GM12878 (cell line): ENCODE data around the gene UST.

Experiments used
- CBX3 ChIP-seq: fragments of 200-600 bp; sonication (generic); IDR thresholded peaks from 2 replicates; pipeline ENCODE4 v1.6.1; 2016; ENCODE audit warnings: low read depth, borderline replicate concordance
- CHD1 ChIP-seq: IDR thresholded peaks from 2 replicates; pipeline ENCODE4 v1.6.1; 2012; ENCODE audit warnings: low read depth, low read length, improper control_type of control experiment
- CHD2 ChIP-seq: IDR thresholded peaks from 2 replicates; pipeline ENCODE4 v1.6.1; 2011; ENCODE audit warnings: low read depth, low read length, improper control_type of control experiment, borderline replicate concordance
- EGR1 ChIP-seq, 2 experiments: IDR thresholded peaks; 1 replicate in 1 of 2; 2 replicates in 1 of 2; pipeline ENCODE4 v1.6.1; 2011 to 2012; ENCODE audit warnings: low read depth in 2 of 2, low read length in 2 of 2, borderline replicate concordance in 1 of 2, mild to moderate bottlenecking in 1 of 2, moderate library complexity in 1 of 2
- JUNB ChIP-seq: IDR thresholded peaks from 2 replicates; pipeline ENCODE4 v1.6.1; 2016; ENCODE audit warnings: antibody characterized with exemption, mild to moderate bottlenecking
- KLF5 ChIP-seq: fragments of 450-650 bp; IDR thresholded peaks from 2 replicates; pipeline ENCODE4 v1.6.1; 2014; ENCODE audit warnings: mild to moderate bottlenecking; ENCODE audit not compliant: partially characterized antibody
- MYB ChIP-seq: fragments of 150-350 bp; IDR thresholded peaks from 2 replicates; pipeline ENCODE4 v1.6.1; 2014; ENCODE audit warnings: mild to moderate bottlenecking, low read depth, low read length, borderline replicate concordance
- NRF1 ChIP-seq: conservative IDR thresholded peaks from 2 replicates; pipeline ENCODE4 v1.6.1; 2011; ENCODE audit warnings: mild to moderate bottlenecking, low read depth, low read length, improper control_type of control experiment
- POLR2AphosphoS5 ChIP-seq: IDR thresholded peaks from 2 replicates; pipeline ENCODE4 v1.6.1; 2011; ENCODE audit warnings: mild to moderate bottlenecking, low read length, inconsistent platforms
- TARDBP ChIP-seq: IDR thresholded peaks from 2 replicates; pipeline ENCODE4 v1.6.1; 2016; ENCODE audit warnings: borderline replicate concordance
- YY1 ChIP-seq: IDR thresholded peaks from 2 replicates; pipeline ENCODE4 v1.6.1; 2011; ENCODE audit warnings: low read depth, mild to moderate bottlenecking, low read length
- TF ChIP-seq, protein P1 (sequence below), 3 experiments: IDR thresholded peaks in 2 of 3; conservative IDR thresholded peaks in 1 of 3; 2 replicates each; pipeline ENCODE4 v1.5.1; 2011; ENCODE audit warnings: low read depth in 3 of 3, low read length in 3 of 3, mild to moderate bottlenecking in 3 of 3, control low read depth in 2 of 3, moderate library complexity in 2 of 3, inconsistent platforms in 1 of 3, mixed read lengths in 1 of 3; ENCODE audit not compliant: control insufficient read depth in 2 of 3, insufficient read depth in 1 of 3; ENCODE audit errors: extremely low read depth in 1 of 3

GRCh38 chr6:149007846-149008245 lies 261.0 kb downstream of the UST start:
- no peak for TF ChIP-seq EGR1 (IDR thresholded peaks at IDR 0.05; ENCODE audit: borderline replicate concordance in 1 of 2, low read depth in 2 of 2, low read length in 2 of 2)
- TF ChIP-seq, protein P1, sequence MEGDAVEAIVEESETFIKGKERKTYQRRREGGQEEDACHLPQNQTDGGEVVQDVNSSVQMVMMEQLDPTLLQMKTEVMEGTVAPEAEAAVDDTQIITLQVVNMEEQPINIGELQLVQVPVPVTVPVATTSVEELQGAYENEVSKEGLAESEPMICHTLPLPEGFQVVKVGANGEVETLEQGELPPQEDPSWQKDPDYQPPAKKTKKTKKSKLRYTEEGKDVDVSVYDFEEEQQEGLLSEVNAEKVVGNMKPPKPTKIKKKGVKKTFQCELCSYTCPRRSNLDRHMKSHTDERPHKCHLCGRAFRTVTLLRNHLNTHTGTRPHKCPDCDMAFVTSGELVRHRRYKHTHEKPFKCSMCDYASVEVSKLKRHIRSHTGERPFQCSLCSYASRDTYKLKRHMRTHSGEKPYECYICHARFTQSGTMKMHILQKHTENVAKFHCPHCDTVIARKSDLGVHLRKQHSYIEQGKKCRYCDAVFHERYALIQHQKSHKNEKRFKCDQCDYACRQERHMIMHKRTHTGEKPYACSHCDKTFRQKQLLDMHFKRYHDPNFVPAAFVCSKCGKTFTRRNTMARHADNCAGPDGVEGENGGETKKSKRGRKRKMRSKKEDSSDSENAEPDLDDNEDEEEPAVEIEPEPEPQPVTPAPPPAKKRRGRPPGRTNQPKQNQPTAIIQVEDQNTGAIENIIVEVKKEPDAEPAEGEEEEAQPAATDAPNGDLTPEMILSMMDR (IDR thresholded peaks at IDR 0.05 in 2 of 3, conservative IDR thresholded peaks at IDR 0.05 in 1 of 3; ENCODE audit: control insufficient read depth in 2 of 3, extremely low read depth in 1 of 3, insufficient read depth in 1 of 3, low read depth in 3 of 3, low read length in 3 of 3) = no peak
- TF ChIP-seq CHD1 = no peak
- TF ChIP-seq POLR2AphosphoS5 = no peak
- no peak for TF ChIP-seq MYB
- TF ChIP-seq TARDBP = no peak
- TF ChIP-seq CBX3 = no peak
- no peak for TF ChIP-seq JUNB
- no peak for TF ChIP-seq YY1
- no peak for TF ChIP-seq NRF1
- TF ChIP-seq KLF5 = no peak
- TF ChIP-seq CHD2 = no peak
